Endodermal cell (in vitro differentiated cells): ENCODE results near the gene PES1. TPM values are rescaled to one million over a fixed set of nuclear protein-coding genes. Genes with fewer than 3 reads are reported as not detected.
"Not testable (repeated sequence)": the region's sequence is repeated elsewhere in the genome, so short reads cannot be mapped to it uniquely, and the experiment has no call there.

Source experiments
- DNase-seq: peaks from one replicate; pipeline ENCODE4 v3.0.0-alpha.2; 2017
- H3K27ac ChIP-seq: 2 replicates; pipeline ENCODE4 v1.5.1; 2013; ENCODE audit warnings: mild to moderate bottlenecking, low read depth, low read length, moderate library complexity
- H3K27me3 ChIP-seq: 2 replicates; pipeline ENCODE4 v1.6.1; 2013; ENCODE audit warnings: mild to moderate bottlenecking, low read length, moderate library complexity; ENCODE audit not compliant: insufficient read depth, control insufficient read depth, poor library complexity, severe bottlenecking
- H3K36me3 ChIP-seq: 2 replicates; pipeline ENCODE4 v1.7.0; 2013; ENCODE audit warnings: mild to moderate bottlenecking, low read length, moderate library complexity; ENCODE audit not compliant: control insufficient read depth, insufficient read depth
- H3K4me1 ChIP-seq: one replicate; pipeline ENCODE4 v1.7.0; 2013; ENCODE audit warnings: low read length; ENCODE audit not compliant: control insufficient read depth, insufficient read depth
- H3K4me3 ChIP-seq: 2 replicates; pipeline ENCODE4 v1.5.1; 2013; ENCODE audit warnings: mild to moderate bottlenecking, low read length, moderate library complexity
- H3K9ac ChIP-seq: 2 replicates; pipeline ENCODE4 v1.6.1; 2013; ENCODE audit warnings: mild to moderate bottlenecking, low read length, moderate library complexity; ENCODE audit not compliant: poor library complexity, severe bottlenecking; ENCODE audit errors: extremely low read depth
- H3K9me3 ChIP-seq: 2 replicates; pipeline ENCODE4 v1.6.1; 2013; ENCODE audit warnings: mild to moderate bottlenecking, low read length, moderate library complexity; ENCODE audit not compliant: control insufficient read depth
- H3K27ac Mint-ChIP-seq: 2 replicates; pipeline ENCODE4 v1.8.0; 2020; ENCODE audit warnings: mixed read lengths
- H3K27me3 Mint-ChIP-seq: 2 replicates; pipeline ENCODE4 v1.8.0; 2021; ENCODE audit warnings: mild to moderate bottlenecking, mixed read lengths; ENCODE audit not compliant: insufficient read depth
- H3K36me3 Mint-ChIP-seq: 2 replicates; pipeline ENCODE4 v1.8.0; 2020; ENCODE audit warnings: low read depth, mixed read lengths
- H3K4me1 Mint-ChIP-seq: 2 replicates; pipeline ENCODE4 v1.8.0; 2020; ENCODE audit warnings: mixed read lengths
- H3K4me3 Mint-ChIP-seq: 2 replicates; pipeline ENCODE4 v1.8.0; 2020; ENCODE audit warnings: mild to moderate bottlenecking, moderate library complexity, mixed read lengths
- H3K9me3 Mint-ChIP-seq: 2 replicates; pipeline ENCODE4 v1.8.0; 2020; ENCODE audit warnings: mild to moderate bottlenecking, mixed read lengths
- WGBS, 2 experiments: methylation state at CpG; one replicate each; pipeline versions ENCODE4 v1.1.5 to v1.1.7; 2013; ENCODE audit warnings: missing lambda C conversion rate in 2 of 2, mixed read lengths in 1 of 2; ENCODE audit not compliant: insufficient coverage in 1 of 2, insufficient read length in 1 of 2; 5-methylcytosine and 5-hydroxymethylcytosine counted together
- total RNA-seq, 2 donors: library from RNA; stranded (reverse); fragmentation: NEBNext Ultra II Directional in 1 of 2; extraction: Animal tissue kit (Norgen Biotek cat#: 25700) in 1 of 2; gene quantifications; 2 replicates in 1 of 2; 3 replicates in 1 of 2; pipeline ENCODE4 v1.2.1, GENCODE V29; 2021
- TF ChIP-seq, protein P1 (sequence below): fragments of 200-600 bp; sonication (generic); conservative IDR thresholded peaks from 2 replicates; pipeline ENCODE4 v1.5.0; 2021; ENCODE audit warnings: antibody characterized with exemption, mild to moderate bottlenecking

The PES1 gene
- total RNA-seq, 2 donors from 2014 or later, result 78.7 to 90.2 TPM

GRCh38 chr22:30555282-30556210 is 36.2 kb downstream of the PES1 start:
- 94 to 97% methylated on average over 49 to 73 of the region's 73 CpGs for WGBS, 2 experiments
- no peak overlapping the region for H3K27ac Mint-ChIP-seq

GRCh38 chr22:30553971-30554370 is 37.7 kb downstream of the PES1 start:
- Histone ChIP-seq H3K9me3 (no peaks in the 10 kb centered on the region), H3K4me1 (no peaks in the 10 kb centered on the region), H3K36me3 (no peaks in the 10 kb centered on the region), H3K9ac (no peak overlapping the region), H3K27ac (no peak overlapping the region), H3K27me3 (no peaks in the 10 kb centered on the region), H3K4me3 (no peak overlapping the region)
- TF ChIP-seq, protein P1, sequence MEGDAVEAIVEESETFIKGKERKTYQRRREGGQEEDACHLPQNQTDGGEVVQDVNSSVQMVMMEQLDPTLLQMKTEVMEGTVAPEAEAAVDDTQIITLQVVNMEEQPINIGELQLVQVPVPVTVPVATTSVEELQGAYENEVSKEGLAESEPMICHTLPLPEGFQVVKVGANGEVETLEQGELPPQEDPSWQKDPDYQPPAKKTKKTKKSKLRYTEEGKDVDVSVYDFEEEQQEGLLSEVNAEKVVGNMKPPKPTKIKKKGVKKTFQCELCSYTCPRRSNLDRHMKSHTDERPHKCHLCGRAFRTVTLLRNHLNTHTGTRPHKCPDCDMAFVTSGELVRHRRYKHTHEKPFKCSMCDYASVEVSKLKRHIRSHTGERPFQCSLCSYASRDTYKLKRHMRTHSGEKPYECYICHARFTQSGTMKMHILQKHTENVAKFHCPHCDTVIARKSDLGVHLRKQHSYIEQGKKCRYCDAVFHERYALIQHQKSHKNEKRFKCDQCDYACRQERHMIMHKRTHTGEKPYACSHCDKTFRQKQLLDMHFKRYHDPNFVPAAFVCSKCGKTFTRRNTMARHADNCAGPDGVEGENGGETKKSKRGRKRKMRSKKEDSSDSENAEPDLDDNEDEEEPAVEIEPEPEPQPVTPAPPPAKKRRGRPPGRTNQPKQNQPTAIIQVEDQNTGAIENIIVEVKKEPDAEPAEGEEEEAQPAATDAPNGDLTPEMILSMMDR, result no peak
- H3K9me3 Mint-ChIP-seq, result no peaks in the 10 kb centered on the region
- DNase-seq, result no peak
- peaks cover 12% of the 10 kb centered on the region for H3K36me3 Mint-ChIP-seq
- H3K4me3 Mint-ChIP-seq, result no peak overlapping the region
- no peaks in the 10 kb centered on the region for H3K27me3 Mint-ChIP-seq
- no peaks in the 10 kb centered on the region for H3K4me1 Mint-ChIP-seq
- WGBS, 2 experiments, result 81 to 90% methylated on average over 2 to 6 of the region's 7 CpGs
- H3K27ac Mint-ChIP-seq, result no peak overlapping the region

More at GRCh38 chr22:30555282-30556210, 36.2 kb downstream of the PES1 start:
- Histone ChIP-seq H3K27me3 (no peaks in the 10 kb centered on the region), H3K36me3 (no peaks in the 10 kb centered on the region), H3K4me1 (no peaks in the 10 kb centered on the region), H3K9me3 (no peaks in the 10 kb centered on the region), H3K4me3 (no peak overlapping the region), H3K27ac (no peak overlapping the region), H3K9ac (no peak overlapping the region)
- peak; percentile 77 for DNase-seq
- no peak overlapping the region for H3K4me3 Mint-ChIP-seq
- no peaks in the 10 kb centered on the region for H3K27me3 Mint-ChIP-seq
- H3K36me3 Mint-ChIP-seq, result peaks cover 12% of the 10 kb centered on the region
- TF ChIP-seq, protein P1, result peak; percentile 62
- H3K9me3 Mint-ChIP-seq, result no peaks in the 10 kb centered on the region
- peaks cover 8% of the 10 kb centered on the region for H3K4me1 Mint-ChIP-seq

- H3K9ac ChIP-seq, result no peak overlapping the region
- no peak overlapping the region for H3K27ac Mint-ChIP-seq
These were observed 39.0 kb downstream of the PES1 start for GRCh38 chr22:30552719-30553118.

DNA sequence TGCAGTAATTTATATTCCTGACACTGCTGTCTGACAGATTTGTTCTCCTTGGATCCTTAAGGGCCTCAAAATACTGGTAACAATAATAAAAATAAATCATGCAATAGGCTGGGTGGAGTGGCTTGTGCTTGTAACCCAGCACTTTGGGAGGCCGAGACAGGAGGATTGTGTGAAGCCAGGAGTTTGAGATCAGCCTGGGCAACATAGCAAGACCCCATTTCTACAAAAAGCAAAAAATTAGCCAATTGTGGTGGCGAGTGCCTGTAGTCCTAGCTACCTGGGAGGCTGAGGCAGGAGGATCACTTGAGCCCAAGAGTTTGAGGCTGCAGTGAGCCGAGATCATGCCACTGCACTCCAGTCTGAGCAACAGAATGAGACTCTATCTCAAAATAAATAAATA is 39.9 kb downstream of the PES1 start:
- 94 to 95% methylated on average over 3 of the region's 3 CpGs for WGBS, 2 experiments

More at GRCh38 chr22:30552719-30553118, 39.0 kb downstream of the PES1 start:
- no peak overlapping the region for H3K27ac ChIP-seq
- H3K36me3 ChIP-seq, result no peaks in the 10 kb centered on the region
- Mint-ChIP-seq H3K4me3 (no peak overlapping the region), H3K9me3 (no peaks in the 10 kb centered on the region), H3K4me1 (no peaks in the 10 kb centered on the region), H3K27me3 (no peaks in the 10 kb centered on the region), H3K36me3 (peaks cover 12% of the 10 kb centered on the region)
- no peaks in the 10 kb centered on the region for H3K4me1 ChIP-seq
- no peak overlapping the region for H3K4me3 ChIP-seq
- DNase-seq, result no peak
- WGBS, 2 experiments, result 17 to 42% methylated on average over 1 of the region's 1 CpG
- TF ChIP-seq, protein P1, result no peak
- no peaks in the 10 kb centered on the region for H3K27me3 ChIP-seq
- H3K9me3 ChIP-seq, result no peaks in the 10 kb centered on the region

More for the DNA sequence above, 39.9 kb downstream of the PES1 start:
- not testable (repeated sequence) for H3K27ac ChIP-seq, H3K27ac Mint-ChIP-seq, H3K4me3 ChIP-seq, H3K4me3 Mint-ChIP-seq, H3K9me3 Mint-ChIP-seq, H3K36me3 ChIP-seq, H3K4me1 ChIP-seq, H3K27me3 Mint-ChIP-seq, H3K4me1 Mint-ChIP-seq, H3K9me3 ChIP-seq, H3K27me3 ChIP-seq, H3K9ac ChIP-seq, DNase-seq
- peaks cover 12% of the 10 kb centered on the region for H3K36me3 Mint-ChIP-seq
